Uterus (tissue), 4 donors: Measurements from ENCODE around the gene SPTLC2. TPM values are rescaled to one million over a fixed set of nuclear protein-coding genes. Genes with fewer than 3 reads are reported as not detected.
A peak's percentile ranks its signal among the peaks of the same experiment; 100 is the strongest.

Source experiments
- DNase-seq, 2 donors: peaks; one replicate each; pipeline ENCODE4 v3.0.0-alpha.2; 2019 to 2020
- H3K27ac ChIP-seq, 2 donors: fragments of 200-600 bp; sonication (generic); 1 replicate in 1 of 2; 2 replicates in 1 of 2; pipeline ENCODE4 v1.5.1; 2016 to 2018
- H3K27me3 ChIP-seq, 2 donors: fragments of 200-600 bp; sonication (generic); one replicate each; pipeline ENCODE4 v1.5.1; 2018 to 2019; ENCODE audit warnings: control low read depth in 1 of 2
- H3K36me3 ChIP-seq, 2 donors: fragments of 200-600 bp; sonication (generic); one replicate each; pipeline ENCODE4 v1.5.1; 2019; ENCODE audit warnings: control low read depth in 1 of 2
- H3K4me1 ChIP-seq, 2 donors: fragments of 200-600 bp; sonication (generic); one replicate each; pipeline ENCODE4 v1.5.1; 2018 to 2019; ENCODE audit warnings: control low read depth in 1 of 2
- H3K4me3 ChIP-seq, 2 donors: fragments of 200-600 bp; sonication (generic); 1 replicate in 1 of 2; 2 replicates in 1 of 2; pipeline ENCODE4 v1.5.1; 2018 to 2019; ENCODE audit warnings: mild to moderate bottlenecking in 1 of 2
- H3K9me3 ChIP-seq, 2 donors: fragments of 200-600 bp; sonication (generic); one replicate each; pipeline ENCODE4 v1.5.1; 2019; ENCODE audit warnings: control low read depth in 1 of 2
- POLR2A ChIP-seq, 2 donors: fragments of 450-650 bp; IDR thresholded peaks; one replicate each; pipeline ENCODE4 v1.6.1; 2016; ENCODE audit warnings: antibody characterized with exemption in 2 of 2, mild to moderate bottlenecking in 1 of 2, moderate library complexity in 1 of 2
- intact Hi-C: fragments of 100-400 bp; cut with DNase I; formaldehyde crosslinking; loops from one replicate; pipeline ENCODE4 v1.15.1; 2023; ENCODE audit warnings: low total_unique reads
- total RNA-seq, 4 donors: library from RNA; depleted of rRNA in 3 of 4; stranded (reverse); fragments of >200 nt in 3 of 4; gene quantifications; one replicate each; pipeline versions ENCODE4 v1.1.0 to v1.2.4, GENCODE V29; 2014 to 2023
- TF ChIP-seq, protein P1 (sequence below), 4 experiments: fragments of 200-600 bp in 2 of 4; fragments of 450-650 bp in 2 of 4; sonication (generic) in 2 of 4; IDR thresholded peaks; one replicate each; pipeline ENCODE4 v1.5.1; 2016 to 2019; ENCODE audit warnings: antibody characterized with exemption in 4 of 4, mild to moderate bottlenecking in 2 of 4, moderate library complexity in 1 of 4
- donor health status: DM: yes; HTN: yes; CAD: no.

Gene SPTLC2
- total RNA-seq, 4 donors from 2014 or later = 12.3 to 64.2 (median 32.1) TPM

DNA sequence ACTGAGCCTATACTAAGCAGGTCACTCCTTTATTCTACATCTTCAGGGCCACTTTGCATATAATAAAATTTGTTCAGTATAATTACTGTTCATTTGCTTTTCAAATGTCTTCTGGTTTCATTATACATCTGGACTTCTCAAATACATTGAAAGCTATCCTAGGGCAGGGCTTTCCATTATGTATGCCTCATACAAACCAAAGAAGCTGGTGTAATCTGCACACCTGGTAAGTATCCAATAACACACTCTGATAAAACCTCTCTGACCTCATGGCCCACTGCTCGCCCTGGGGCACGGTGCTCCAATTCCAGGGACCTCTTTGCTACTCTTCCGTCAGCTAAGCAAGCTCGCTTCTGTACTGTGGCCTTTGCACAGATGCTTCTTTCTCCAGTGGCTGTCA lies 95.9 kb downstream of the SPTLC2 start:
- TF ChIP-seq, protein P1, sequence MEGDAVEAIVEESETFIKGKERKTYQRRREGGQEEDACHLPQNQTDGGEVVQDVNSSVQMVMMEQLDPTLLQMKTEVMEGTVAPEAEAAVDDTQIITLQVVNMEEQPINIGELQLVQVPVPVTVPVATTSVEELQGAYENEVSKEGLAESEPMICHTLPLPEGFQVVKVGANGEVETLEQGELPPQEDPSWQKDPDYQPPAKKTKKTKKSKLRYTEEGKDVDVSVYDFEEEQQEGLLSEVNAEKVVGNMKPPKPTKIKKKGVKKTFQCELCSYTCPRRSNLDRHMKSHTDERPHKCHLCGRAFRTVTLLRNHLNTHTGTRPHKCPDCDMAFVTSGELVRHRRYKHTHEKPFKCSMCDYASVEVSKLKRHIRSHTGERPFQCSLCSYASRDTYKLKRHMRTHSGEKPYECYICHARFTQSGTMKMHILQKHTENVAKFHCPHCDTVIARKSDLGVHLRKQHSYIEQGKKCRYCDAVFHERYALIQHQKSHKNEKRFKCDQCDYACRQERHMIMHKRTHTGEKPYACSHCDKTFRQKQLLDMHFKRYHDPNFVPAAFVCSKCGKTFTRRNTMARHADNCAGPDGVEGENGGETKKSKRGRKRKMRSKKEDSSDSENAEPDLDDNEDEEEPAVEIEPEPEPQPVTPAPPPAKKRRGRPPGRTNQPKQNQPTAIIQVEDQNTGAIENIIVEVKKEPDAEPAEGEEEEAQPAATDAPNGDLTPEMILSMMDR (IDR thresholded peaks at IDR 0.05) = no peak
- no peak overlapping the region for H3K4me3 ChIP-seq
- no peak overlapping the region for H3K27ac ChIP-seq
- no peaks in the 10 kb centered on the region for H3K4me1 ChIP-seq
- no peaks in the 10 kb centered on the region for H3K36me3 ChIP-seq
- no peaks in the 10 kb centered on the region for H3K27me3 ChIP-seq
- H3K9me3 ChIP-seq = no peaks in the 10 kb centered on the region
- DNase-seq = no peak
- intact Hi-C loops = no loop called here

DNA sequence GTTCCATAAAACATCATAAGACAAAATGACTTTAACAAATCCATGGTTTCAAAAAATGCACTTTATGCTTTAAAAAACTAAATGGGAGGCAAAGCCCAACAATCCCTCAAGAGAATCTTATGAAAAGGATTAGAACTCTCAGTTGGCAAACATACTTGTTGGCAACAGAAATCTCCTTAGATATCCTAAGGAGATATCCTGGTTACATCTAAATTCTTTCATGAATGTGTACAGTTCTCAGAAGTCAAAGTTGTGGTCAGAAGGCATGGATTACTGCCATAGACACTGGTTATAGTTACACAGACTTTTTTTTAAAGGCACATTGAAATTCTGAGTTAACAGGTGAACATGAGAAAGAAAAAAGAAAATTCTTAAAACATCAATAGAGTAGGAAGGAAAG lies 100.3 kb downstream of the SPTLC2 start:
- Histone ChIP-seq H3K27me3 (no peaks in the 10 kb centered on the region), H3K4me1 (no peaks in the 10 kb centered on the region), H3K4me3 (no peak overlapping the region), H3K9me3 (no peaks in the 10 kb centered on the region), H3K27ac (no peak overlapping the region), H3K36me3 (no peaks in the 10 kb centered on the region)
- TF ChIP-seq, protein P1 (IDR thresholded peaks at IDR 0.05) = no peak
- no peak for TF ChIP-seq POLR2A (IDR thresholded peaks at IDR 0.05)
- intact Hi-C loops = no loop called here
- no peak for DNase-seq

DNA sequence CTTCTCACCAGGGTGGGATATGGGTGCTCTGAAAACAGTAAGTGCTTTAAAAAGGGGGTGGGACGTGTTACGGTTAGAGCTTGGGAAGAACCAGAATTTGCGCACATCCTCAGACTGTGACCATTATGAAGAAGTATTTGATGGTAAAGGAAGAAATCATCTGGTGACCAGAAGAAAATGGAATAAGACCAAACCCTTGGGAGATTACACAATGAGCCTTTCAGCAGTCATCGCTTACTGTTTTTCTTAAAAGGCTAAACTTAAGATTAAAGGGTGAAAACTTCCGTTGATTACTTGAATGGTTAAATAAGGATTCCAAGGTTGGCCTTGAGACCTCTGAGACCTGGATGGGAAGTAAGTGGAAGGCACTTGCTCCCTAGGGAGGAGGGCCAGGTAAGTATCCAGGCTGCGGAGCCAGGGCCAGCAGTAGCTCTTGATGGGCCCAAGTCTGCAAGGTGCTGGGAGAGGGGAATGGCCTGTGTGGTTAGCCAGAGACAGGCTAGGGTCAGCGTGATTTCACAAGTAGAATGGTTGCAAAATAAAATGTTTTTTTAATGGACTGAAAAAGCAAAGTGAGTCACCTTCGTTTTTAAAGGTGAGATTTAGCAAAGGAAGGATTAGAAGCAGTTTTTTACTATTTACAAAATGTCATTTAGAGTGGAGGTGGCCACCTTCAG lies 104.8 kb downstream of the SPTLC2 start:
- H3K36me3 ChIP-seq = no peaks in the 10 kb centered on the region
- H3K9me3 ChIP-seq = no peaks in the 10 kb centered on the region
- DNase-seq = no peak
- no peaks in the 10 kb centered on the region for H3K4me1 ChIP-seq
- H3K4me3 ChIP-seq = no peak overlapping the region
- H3K27me3 ChIP-seq = no peaks in the 10 kb centered on the region
- TF ChIP-seq, protein P1 (IDR thresholded peaks at IDR 0.05) = no peak
- no peak for TF ChIP-seq POLR2A (IDR thresholded peaks at IDR 0.05)
- intact Hi-C loops = no loop called here
- H3K27ac ChIP-seq = no peak overlapping the region

DNA sequence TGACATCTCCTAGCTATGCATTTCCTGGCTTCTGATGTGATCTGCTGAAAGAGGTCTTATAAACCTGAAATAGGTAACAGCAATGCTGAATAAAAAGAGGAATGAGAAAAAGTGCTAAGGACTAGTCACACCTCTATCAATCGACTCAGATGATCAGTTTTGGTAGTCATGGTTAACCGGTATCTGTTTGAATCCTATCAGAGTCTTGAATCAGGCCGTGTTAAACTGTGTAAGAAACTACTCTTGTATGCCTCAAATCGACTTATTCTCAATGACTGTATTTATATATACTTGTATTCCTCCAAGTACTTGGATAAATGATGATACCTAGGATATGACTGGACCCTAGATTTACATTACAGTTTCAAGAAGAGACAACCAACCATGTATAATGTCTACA lies 107.1 kb downstream of the SPTLC2 start:
- H3K4me3 ChIP-seq = no peak overlapping the region
- H3K27ac ChIP-seq = peak overlapping the region in 1 of 2 donors; percentile 73
- H3K27me3 ChIP-seq = no peaks in the 10 kb centered on the region
- H3K4me1 ChIP-seq = no peaks in the 10 kb centered on the region
- no peaks in the 10 kb centered on the region for H3K36me3 ChIP-seq
- no peak for DNase-seq
- no peak for TF ChIP-seq POLR2A (IDR thresholded peaks at IDR 0.05)
- TF ChIP-seq, protein P1 (IDR thresholded peaks at IDR 0.05) = no peak
- H3K9me3 ChIP-seq = no peaks in the 10 kb centered on the region
- intact Hi-C loops = no loop called here

DNA sequence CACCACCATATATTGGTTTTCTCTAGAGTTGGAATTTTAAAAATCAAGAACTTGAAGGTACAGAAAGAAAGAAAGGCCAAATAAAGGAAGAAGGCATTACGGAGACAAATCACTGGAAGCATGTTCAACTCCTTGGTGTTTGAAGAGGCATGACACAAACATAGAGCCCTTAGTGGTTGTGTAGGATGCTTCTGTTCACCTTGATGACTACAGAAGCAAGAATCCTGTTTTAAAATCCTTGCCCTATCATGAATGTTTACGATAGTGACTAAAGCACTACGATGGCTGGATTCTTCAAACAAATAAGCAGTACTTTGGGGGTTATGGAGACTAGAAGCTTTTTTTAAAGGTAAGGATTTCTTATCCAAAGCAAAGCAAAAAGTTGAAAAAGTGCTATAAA lies 107.6 kb downstream of the SPTLC2 start:
- intact Hi-C loops = no loop called here
- DNase-seq = no peak
- H3K27ac ChIP-seq = peak overlapping the region; percentile 73 to 85
- H3K4me3 ChIP-seq = no peak overlapping the region
- TF ChIP-seq, protein P1 (IDR thresholded peaks at IDR 0.05) = no peak
- TF ChIP-seq POLR2A (IDR thresholded peaks at IDR 0.05) = no peak
- H3K27me3 ChIP-seq = no peaks in the 10 kb centered on the region
- no peaks in the 10 kb centered on the region for H3K9me3 ChIP-seq
- no peaks in the 10 kb centered on the region for H3K4me1 ChIP-seq
- no peaks in the 10 kb centered on the region for H3K36me3 ChIP-seq
